ENCODE data around the gene SCN4A. TPM values are rescaled to one million over a fixed set of nuclear protein-coding genes. Genes with fewer than 3 reads are reported as not detected.
A peak's percentile ranks its signal among the peaks of the same experiment; 100 is the strongest.

Gene SCN4A
- total and polyA plus RNA-seq, 8 donors, result 0.05 to 0.88 (median 0.58) TPM

GRCh38 chr17:63986821-63987220, 14.1 kb upstream of the SCN4A start:
- Histone ChIP-seq H3K4me1 (peaks cover 31 to 51% of the 10 kb centered on the region in 2 donors), H3K27ac (no peak overlapping the region)
- no peak for DNase-seq

GRCh38 chr17:63985387-63986140, 12.8 kb upstream of the SCN4A start:
- H3K4me3 ChIP-seq, result no peak overlapping the region
- no peaks in the 10 kb centered on the region for H3K36me3 ChIP-seq
- H3K27ac ChIP-seq, result peak overlapping the region; percentile 68 to 77
- H3K4me1 ChIP-seq, result peaks cover 31 to 48% of the 10 kb centered on the region in 2 donors
- DNase-seq (peak in 1 of 4 donors; percentile 55), ATAC-seq (no peak)
- no peak for TF ChIP-seq CTCF (IDR thresholded peaks at IDR 0.05)
- peaks cover 0 to 9% of the 10 kb centered on the region in 2 donors for H3K9me3 ChIP-seq
- intact Hi-C loops (cut with DNase I), result loop anchor here in 1 of 2 donors (10.0 kb wide), 1 partner anchor 61 kb away; no protein-coding TSS in a partner anchor
- H3K27me3 ChIP-seq, result peaks cover 0 to 5% of the 10 kb centered on the region in 2 donors

More at GRCh38 chr17:63986821-63987220, 14.1 kb upstream of the SCN4A start:
- Histone ChIP-seq H3K27me3 (peaks cover 0 to 7% of the 10 kb centered on the region in 2 donors), H3K4me3 (no peak overlapping the region), H3K9me3 (peaks cover 0 to 6% of the 10 kb centered on the region in 2 donors), H3K36me3 (no peaks in the 10 kb centered on the region)
- no peak for TF ChIP-seq CTCF (IDR thresholded peaks at IDR 0.05)
- no peak for ATAC-seq
- intact Hi-C loops (cut with DNase I), result loop anchor here in 1 of 2 donors (10.0 kb wide), 1 partner anchor 62 kb away; no protein-coding TSS in a partner anchor

GRCh38 chr17:63984651-63985386, 12.1 kb upstream of the SCN4A start:
- H3K36me3 ChIP-seq, result no peaks in the 10 kb centered on the region
- TF ChIP-seq CTCF (IDR thresholded peaks at IDR 0.05), result no peak
- intact Hi-C loops (cut with DNase I), result loop anchor here in 1 of 2 donors (10.0 kb wide), 1 partner anchor 60 kb away; no protein-coding TSS in a partner anchor
- H3K27me3 ChIP-seq, result no peaks in the 10 kb centered on the region
- DNase-seq (peak in 2 of 4 donors; percentile 61 to 80), ATAC-seq (peak; percentile 88)
- H3K27ac ChIP-seq, result peak overlapping the region; percentile 68 to 77
- peaks cover 0 to 9% of the 10 kb centered on the region in 2 donors for H3K9me3 ChIP-seq
- H3K4me1 ChIP-seq, result peaks cover 31 to 45% of the 10 kb centered on the region in 2 donors
- H3K4me3 ChIP-seq, result no peak overlapping the region

- no peak for TF ChIP-seq CTCF (IDR thresholded peaks at IDR 0.05)
- peak overlapping the region; percentile 57 to 77 for H3K27ac ChIP-seq
- H3K9me3 ChIP-seq, result peaks cover 0 to 9% of the 10 kb centered on the region in 2 donors
- no peaks in the 10 kb centered on the region for H3K27me3 ChIP-seq
- ATAC-seq (peak; percentile 7), DNase-seq (no peak)
- intact Hi-C loops (cut with DNase I), result loop anchor here in 1 of 2 donors (10.0 kb wide), 1 partner anchor 59 kb away; no protein-coding TSS in a partner anchor
- peaks cover 31 to 45% of the 10 kb centered on the region in 2 donors for H3K4me1 ChIP-seq
- H3K4me3 ChIP-seq, result no peak overlapping the region
- H3K36me3 ChIP-seq, result no peaks in the 10 kb centered on the region
These were observed 11.5 kb upstream of the SCN4A start for GRCh38 chr17:63984236-63984635.

Data from left lung (tissue), 10 donors.